ENCODE results near the gene PLCD3.

DNA sequence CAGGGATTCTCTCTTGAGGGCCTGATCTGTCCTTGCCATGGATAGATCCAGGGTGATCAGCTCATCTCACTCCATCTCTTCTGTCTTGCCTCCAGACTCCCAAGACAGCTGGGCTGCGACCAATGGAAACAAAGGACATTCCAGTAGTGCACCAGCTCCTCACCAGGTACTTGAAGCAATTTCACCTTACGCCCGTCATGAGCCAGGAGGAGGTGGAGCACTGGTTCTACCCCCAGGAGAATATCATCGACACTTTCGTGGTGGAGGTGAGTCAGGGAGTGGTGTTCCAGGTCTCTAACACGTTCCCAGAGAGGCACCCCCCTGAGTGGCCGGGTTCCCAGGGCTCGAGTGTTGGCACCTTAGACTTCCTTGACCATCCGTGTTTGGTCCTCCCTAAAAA, 29.5 kb downstream of the PLCD3 start:
- TF ChIP-seq POLR2AphosphoS5 (IDR thresholded peaks at IDR 0.05) = no peak
- TF ChIP-seq, protein P1, sequence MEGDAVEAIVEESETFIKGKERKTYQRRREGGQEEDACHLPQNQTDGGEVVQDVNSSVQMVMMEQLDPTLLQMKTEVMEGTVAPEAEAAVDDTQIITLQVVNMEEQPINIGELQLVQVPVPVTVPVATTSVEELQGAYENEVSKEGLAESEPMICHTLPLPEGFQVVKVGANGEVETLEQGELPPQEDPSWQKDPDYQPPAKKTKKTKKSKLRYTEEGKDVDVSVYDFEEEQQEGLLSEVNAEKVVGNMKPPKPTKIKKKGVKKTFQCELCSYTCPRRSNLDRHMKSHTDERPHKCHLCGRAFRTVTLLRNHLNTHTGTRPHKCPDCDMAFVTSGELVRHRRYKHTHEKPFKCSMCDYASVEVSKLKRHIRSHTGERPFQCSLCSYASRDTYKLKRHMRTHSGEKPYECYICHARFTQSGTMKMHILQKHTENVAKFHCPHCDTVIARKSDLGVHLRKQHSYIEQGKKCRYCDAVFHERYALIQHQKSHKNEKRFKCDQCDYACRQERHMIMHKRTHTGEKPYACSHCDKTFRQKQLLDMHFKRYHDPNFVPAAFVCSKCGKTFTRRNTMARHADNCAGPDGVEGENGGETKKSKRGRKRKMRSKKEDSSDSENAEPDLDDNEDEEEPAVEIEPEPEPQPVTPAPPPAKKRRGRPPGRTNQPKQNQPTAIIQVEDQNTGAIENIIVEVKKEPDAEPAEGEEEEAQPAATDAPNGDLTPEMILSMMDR (IDR thresholded peaks at IDR 0.05) = no peak
